Measurements from ENCODE around the gene GUCA2B.

DNA sequence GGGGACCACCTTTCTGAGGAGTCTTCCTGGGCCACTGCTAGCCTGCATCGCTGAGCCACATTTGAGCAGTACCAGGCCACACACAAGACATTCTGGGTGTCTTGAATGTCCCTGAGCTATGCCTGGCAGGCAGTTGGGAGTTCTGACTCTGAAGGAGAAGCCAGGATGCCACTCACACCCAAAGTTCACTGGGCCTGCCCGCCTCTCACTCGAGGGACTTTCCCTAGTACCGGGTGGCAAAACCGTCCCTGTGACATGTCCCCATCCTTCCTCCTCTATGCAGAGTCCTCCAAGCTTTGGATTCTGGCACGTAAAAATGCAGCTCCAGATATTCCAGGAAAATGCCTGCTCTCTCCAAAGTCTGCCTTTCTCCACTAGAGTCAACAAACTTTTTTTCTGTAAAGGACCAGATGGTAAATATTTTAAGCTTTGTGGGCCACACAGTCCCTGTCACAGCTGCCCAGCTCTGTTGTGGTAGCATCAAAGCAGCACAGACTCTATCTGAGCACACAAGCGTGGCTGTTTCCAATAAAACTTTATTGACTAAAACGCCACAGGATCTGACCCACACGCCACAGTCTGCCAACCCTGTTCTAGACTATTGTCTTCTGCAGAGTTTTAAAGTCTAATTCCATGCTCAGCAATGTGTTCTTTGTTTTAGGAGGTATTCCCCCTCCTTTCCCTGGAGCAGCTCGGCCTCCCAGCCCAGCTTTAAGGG is 19.2 kb upstream of the GUCA2B start:
- TF ChIP-seq, protein P1, sequence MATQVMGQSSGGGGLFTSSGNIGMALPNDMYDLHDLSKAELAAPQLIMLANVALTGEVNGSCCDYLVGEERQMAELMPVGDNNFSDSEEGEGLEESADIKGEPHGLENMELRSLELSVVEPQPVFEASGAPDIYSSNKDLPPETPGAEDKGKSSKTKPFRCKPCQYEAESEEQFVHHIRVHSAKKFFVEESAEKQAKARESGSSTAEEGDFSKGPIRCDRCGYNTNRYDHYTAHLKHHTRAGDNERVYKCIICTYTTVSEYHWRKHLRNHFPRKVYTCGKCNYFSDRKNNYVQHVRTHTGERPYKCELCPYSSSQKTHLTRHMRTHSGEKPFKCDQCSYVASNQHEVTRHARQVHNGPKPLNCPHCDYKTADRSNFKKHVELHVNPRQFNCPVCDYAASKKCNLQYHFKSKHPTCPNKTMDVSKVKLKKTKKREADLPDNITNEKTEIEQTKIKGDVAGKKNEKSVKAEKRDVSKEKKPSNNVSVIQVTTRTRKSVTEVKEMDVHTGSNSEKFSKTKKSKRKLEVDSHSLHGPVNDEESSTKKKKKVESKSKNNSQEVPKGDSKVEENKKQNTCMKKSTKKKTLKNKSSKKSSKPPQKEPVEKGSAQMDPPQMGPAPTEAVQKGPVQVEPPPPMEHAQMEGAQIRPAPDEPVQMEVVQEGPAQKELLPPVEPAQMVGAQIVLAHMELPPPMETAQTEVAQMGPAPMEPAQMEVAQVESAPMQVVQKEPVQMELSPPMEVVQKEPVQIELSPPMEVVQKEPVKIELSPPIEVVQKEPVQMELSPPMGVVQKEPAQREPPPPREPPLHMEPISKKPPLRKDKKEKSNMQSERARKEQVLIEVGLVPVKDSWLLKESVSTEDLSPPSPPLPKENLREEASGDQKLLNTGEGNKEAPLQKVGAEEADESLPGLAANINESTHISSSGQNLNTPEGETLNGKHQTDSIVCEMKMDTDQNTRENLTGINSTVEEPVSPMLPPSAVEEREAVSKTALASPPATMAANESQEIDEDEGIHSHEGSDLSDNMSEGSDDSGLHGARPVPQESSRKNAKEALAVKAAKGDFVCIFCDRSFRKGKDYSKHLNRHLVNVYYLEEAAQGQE (IDR thresholded peaks at IDR 0.05; ENCODE audit: insufficient read depth in 1 of 2, low read depth in 2 of 2, low read length in 1 of 2) = no peak
- TF ChIP-seq POLR2AphosphoS5 (IDR thresholded peaks at IDR 0.05; ENCODE audit: low read depth, low read length) (no peak), TCF7L2 (IDR thresholded peaks at IDR 0.05; ENCODE audit: low read depth, low read length) (no peak)
- TF ChIP-seq, protein P2, sequence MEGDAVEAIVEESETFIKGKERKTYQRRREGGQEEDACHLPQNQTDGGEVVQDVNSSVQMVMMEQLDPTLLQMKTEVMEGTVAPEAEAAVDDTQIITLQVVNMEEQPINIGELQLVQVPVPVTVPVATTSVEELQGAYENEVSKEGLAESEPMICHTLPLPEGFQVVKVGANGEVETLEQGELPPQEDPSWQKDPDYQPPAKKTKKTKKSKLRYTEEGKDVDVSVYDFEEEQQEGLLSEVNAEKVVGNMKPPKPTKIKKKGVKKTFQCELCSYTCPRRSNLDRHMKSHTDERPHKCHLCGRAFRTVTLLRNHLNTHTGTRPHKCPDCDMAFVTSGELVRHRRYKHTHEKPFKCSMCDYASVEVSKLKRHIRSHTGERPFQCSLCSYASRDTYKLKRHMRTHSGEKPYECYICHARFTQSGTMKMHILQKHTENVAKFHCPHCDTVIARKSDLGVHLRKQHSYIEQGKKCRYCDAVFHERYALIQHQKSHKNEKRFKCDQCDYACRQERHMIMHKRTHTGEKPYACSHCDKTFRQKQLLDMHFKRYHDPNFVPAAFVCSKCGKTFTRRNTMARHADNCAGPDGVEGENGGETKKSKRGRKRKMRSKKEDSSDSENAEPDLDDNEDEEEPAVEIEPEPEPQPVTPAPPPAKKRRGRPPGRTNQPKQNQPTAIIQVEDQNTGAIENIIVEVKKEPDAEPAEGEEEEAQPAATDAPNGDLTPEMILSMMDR (IDR thresholded peaks at IDR 0.05) = no peak
